Mammary epithelial cell (primary cell): ENCODE results near the gene YTHDC2.

Experiments used
- CTCF ChIP-seq, 2 donors: IDR thresholded peaks in 1 of 2; conservative IDR thresholded peaks in 1 of 2; 2 replicates each; pipeline ENCODE4 v1.5.1; 2011 to 2012; ENCODE audit warnings: inconsistent platforms in 2 of 2, low read length in 2 of 2, mild to moderate bottlenecking in 2 of 2, control low read depth in 1 of 2, low read depth in 1 of 2; ENCODE audit not compliant: insufficient read depth in 1 of 2; ENCODE audit errors: extremely low read depth in 1 of 2
- EZH2 ChIP-seq: IDR thresholded peaks from 2 replicates; pipeline ENCODE4 v1.6.1; 2012; ENCODE audit warnings: low read length, inconsistent platforms, borderline replicate concordance

- TF ChIP-seq CTCF (conservative IDR thresholded peaks at IDR 0.05 in 1 of 2, IDR thresholded peaks at IDR 0.05 in 1 of 2; ENCODE audit: extremely low read depth in 1 of 2, insufficient read depth in 1 of 2, low read depth in 1 of 2, low read length in 2 of 2) (no peak), EZH2 (no peak)
Observed at GRCh38 chr5:113489299-113489698, 24.2 kb upstream of the YTHDC2 start.
